ENCODE data around the gene GSTO1. TPM values are rescaled to one million over a fixed set of nuclear protein-coding genes. Genes with fewer than 3 reads are reported as not detected.

GSTO1 gene
- total RNA-seq (2022; extraction: Qiagen RNA extraction) = 235 to 263 TPM (median 252 TPM) in 5 replicates

DNA sequence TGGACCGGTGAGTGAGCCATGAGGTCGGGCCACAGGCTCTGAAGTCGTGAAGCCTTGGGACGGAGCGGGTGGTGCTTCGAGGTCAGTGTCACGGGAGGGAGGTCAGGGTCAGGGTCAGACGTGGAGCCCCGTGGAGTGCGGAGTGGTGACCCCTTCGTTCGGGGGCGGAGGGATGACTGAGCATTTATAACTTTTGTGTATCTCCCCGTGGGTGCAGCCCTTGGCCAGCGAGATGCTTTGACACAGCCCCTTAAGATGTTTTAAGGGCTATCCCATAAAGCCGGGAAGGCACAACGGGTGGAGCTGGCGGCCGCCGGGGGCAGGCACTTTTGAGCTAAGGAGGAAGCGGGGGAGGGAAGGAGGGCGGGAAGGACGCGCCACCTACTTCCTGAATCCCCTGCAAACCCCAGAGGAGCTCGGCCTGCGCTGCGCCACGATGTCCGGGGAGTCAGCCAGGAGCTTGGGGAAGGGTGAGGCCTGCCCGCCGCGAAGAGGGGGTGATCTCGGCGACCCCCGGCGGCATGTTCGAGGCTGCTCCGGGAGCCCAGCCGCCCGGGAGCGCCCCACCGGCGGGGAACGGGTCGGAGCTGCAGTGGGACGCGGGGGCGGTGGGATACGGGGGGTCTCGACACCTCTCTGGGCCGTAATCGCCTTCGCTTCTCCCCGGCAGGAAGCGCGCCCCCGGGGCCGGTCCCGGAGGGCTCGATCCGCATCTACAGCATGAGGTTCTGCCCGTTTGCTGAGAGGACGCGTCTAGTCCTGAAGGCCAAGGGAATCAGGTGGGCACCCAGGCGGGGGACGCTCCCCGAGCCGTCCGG is at the start of gene GSTO1:
Gene GSTO1 (plus strand): TSS at position 400 of the 818 bp plus-strand sequence. CDS start 37 bp downstream, at position 437.

DNA sequence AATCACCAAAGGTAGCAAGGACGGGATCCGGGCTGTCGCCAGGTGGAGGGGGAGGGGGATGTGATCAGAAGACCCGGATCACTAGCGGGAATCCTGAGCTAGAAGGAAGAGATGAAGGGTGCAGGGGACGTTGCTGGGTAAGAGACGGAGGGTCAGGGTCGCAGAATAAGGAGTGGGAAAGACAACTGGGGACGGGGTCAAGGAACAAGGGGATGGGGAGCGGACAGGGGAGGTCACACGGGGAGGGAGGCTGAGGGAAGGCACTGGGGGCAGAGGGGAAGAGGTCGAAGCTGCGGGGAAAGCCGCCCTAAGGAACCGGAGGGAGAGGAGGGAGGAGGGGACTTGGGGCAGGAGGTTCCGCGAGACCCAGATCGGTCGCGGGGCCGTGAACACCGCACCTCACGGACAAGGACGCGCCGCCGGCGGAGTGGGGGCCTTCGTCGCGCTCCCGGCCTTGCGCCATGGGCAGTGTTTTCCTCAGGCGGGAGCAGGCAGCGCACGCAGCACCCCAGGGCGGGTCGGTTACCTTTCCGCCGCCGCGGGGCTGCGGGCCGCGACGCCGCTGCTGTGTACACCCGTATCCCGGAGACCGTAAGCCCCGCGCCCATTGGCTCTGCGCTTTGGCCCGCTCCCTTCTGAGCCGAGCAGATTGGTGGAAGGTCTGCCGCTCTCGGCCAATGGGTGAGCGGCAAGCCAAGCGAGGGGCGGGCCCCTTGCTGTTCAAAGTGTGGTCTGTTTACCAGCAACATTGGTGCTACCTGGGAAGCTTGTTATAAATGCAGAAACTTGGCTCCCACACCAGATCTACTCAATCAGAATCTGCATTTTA is 22.7 kb upstream of the GSTO1 start, which contains the start of gene CFAP43:
Gene CFAP43 (minus strand): TSS at position 581 of the 829 bp plus-strand sequence. CDS start 118 bp downstream, at position 463.

DNA sequence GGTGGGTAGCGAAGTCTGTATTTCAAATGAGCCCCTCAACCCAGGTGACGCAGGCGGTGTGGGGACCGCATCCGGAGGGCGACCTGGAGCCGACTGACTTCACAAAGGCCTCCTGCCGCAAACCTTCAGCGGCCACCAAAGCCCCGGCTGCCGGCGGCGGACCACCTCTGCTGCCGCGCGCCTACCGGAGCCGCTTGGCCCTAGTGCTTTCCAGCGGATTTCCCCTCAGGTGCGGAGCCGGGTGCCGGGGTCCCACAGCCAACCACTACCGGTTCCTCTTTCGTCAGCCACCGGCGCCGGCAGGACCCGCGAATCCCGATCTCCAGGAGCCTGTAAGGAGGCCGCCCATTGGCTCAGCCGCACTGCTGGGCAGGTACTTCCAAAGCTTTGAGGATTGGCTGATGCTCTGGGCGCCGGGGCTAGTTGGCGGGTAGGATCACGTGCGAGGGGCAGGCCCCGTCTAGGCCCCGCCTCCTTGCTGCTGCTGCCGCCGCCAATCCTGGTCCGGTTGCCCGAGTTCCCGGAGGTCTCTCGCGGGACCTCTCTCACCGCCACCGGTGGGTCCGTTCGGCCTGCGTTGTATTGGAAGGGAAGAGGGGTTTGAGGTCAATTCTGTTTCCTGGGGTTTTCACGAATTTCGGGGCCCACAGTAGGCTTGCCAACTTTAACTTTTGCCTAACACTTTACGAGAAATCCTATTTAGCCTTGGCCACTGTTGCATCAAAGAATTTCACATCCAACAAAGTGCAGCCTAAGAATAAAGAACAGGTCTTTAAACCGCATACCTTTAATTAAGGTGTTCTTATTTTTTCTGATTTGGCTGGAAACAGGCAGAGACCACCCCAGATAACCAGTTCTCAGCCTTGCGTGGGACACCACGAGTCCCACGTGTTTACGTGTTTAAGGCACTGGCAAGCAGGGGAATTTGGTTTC is 14.3 kb downstream of the GSTO1 start, which contains the start of gene GSTO2:
Gene GSTO2 (plus strand): TSS at position 472 of the 933 bp plus-strand sequence. CDS start 5,732 bp downstream, outside the sequence.

Other genes with a start within 250 kb of the GSTO1 start
- 1.6 to 2.7 TPM (median 2.2 TPM) in 5 replicates for gene COL17A1, start 169.0 kb upstream of the GSTO1 start, total RNA-seq (2022; extraction: Qiagen RNA extraction)
- gene SFR1, start 132.7 kb upstream of the GSTO1 start, total RNA-seq (2022; extraction: Qiagen RNA extraction) = 14.5 to 23.5 TPM (median 15.5 TPM) in 5 replicates
- 0.17 to 0.30 TPM (median 0.30 TPM) in 5 replicates for gene CFAP43, start 22.5 kb upstream of the GSTO1 start, total RNA-seq (2022; extraction: Qiagen RNA extraction)
- 2.1 to 2.3 TPM (median 2.2 TPM) in 5 replicates for gene GSTO2, start 14.3 kb downstream of the GSTO1 start, total RNA-seq (2022; extraction: Qiagen RNA extraction)
- 57.7 to 80.9 TPM (median 68.8 TPM) in 5 replicates for gene ITPRIP, start 83.6 kb downstream of the GSTO1 start, total RNA-seq (2022; extraction: Qiagen RNA extraction)
- 0.07 to 0.16 TPM (median 0.13 TPM) in 5 replicates for gene CFAP58, start 98.9 kb downstream of the GSTO1 start, total RNA-seq (2022; extraction: Qiagen RNA extraction)

All from A549 treated with CORT108297 at 1 μM for 4 hours (cell line).